MCF 10A (cell line): Measurements from ENCODE around the gene ZEB1. TPM values are rescaled to one million over a fixed set of nuclear protein-coding genes. Genes with fewer than 3 reads are reported as not detected.

Experiments used
- BruUV-seq: library from RNA; stranded (reverse); fragments of 400-500 nt; replicated peaks from 2 replicates; lab custom pipeline; 2021; lab: Mats Ljungman, UMichigan
- CTCF ChIA-PET: fragments of 300-600 bp; sonication (Branson Sonifier 250); formaldehyde crosslinking; extraction: SDS; loops from one replicate; lab custom pipeline; 2021; ENCODE audit warnings: antibody characterized with exemption, inconsistent platforms; lab: Yijun Ruan, JAX
- POLR2A ChIA-PET: fragments of 300-600, 350-650 bp; sonication (Branson Sonifier 250); formaldehyde crosslinking; extraction: SDS; loops from one replicate; lab custom pipeline; 2020; ENCODE audit warnings: antibody characterized with exemption, inconsistent platforms; lab: Yijun Ruan, JAX
- DNase-seq: peaks from one replicate; pipeline ENCODE4 v3.0.0-alpha.2; 2018; ENCODE audit not compliant: unreplicated experiment
- H3K27ac Mint-ChIP-seq: one replicate; pipeline ENCODE4 v1.8.0; 2022; ENCODE audit warnings: mild to moderate bottlenecking, low read depth, mixed read lengths; ENCODE audit not compliant: unreplicated experiment
- H3K27me3 Mint-ChIP-seq: one replicate; pipeline ENCODE4 v1.8.0; 2022; ENCODE audit warnings: mixed read lengths; ENCODE audit not compliant: insufficient read depth, unreplicated experiment
- H3K36me3 Mint-ChIP-seq: one replicate; pipeline ENCODE4 v1.8.0; 2022; ENCODE audit warnings: mild to moderate bottlenecking, moderate library complexity, mixed read lengths; ENCODE audit not compliant: insufficient read depth, unreplicated experiment
- H3K4me1 Mint-ChIP-seq: one replicate; pipeline ENCODE4 v1.8.0; 2022; ENCODE audit warnings: mixed read lengths; ENCODE audit not compliant: insufficient read depth, unreplicated experiment
- H3K4me3 Mint-ChIP-seq: one replicate; pipeline ENCODE4 v1.8.0; 2022; ENCODE audit warnings: mild to moderate bottlenecking, moderate library complexity, mixed read lengths; ENCODE audit not compliant: unreplicated experiment
- H3K9me3 Mint-ChIP-seq: one replicate; pipeline ENCODE4 v1.8.0; 2022; ENCODE audit warnings: mixed read lengths; ENCODE audit not compliant: unreplicated experiment
- intact Hi-C: fragments of 100-400 bp; cut with micrococcal nuclease; formaldehyde crosslinking; loops from 2 replicates; pipeline ENCODE4 v1.14.1; 2022
- total RNA-seq: library from RNA; stranded (reverse); gene quantifications from 2 replicates; pipeline ENCODE4 v1.2.3, GENCODE V29; 2022
- TF ChIP-seq, protein P1 (sequence below): fragments of 200-600 bp; IDR thresholded peaks from one replicate; pipeline ENCODE4 v1.8.0; 2022; ENCODE audit warnings: antibody characterized with exemption, mild to moderate bottlenecking; ENCODE audit not compliant: unreplicated experiment

Gene ZEB1
- total RNA-seq, 1 experiment from 2014 or later = 15.1 TPM

DNA sequence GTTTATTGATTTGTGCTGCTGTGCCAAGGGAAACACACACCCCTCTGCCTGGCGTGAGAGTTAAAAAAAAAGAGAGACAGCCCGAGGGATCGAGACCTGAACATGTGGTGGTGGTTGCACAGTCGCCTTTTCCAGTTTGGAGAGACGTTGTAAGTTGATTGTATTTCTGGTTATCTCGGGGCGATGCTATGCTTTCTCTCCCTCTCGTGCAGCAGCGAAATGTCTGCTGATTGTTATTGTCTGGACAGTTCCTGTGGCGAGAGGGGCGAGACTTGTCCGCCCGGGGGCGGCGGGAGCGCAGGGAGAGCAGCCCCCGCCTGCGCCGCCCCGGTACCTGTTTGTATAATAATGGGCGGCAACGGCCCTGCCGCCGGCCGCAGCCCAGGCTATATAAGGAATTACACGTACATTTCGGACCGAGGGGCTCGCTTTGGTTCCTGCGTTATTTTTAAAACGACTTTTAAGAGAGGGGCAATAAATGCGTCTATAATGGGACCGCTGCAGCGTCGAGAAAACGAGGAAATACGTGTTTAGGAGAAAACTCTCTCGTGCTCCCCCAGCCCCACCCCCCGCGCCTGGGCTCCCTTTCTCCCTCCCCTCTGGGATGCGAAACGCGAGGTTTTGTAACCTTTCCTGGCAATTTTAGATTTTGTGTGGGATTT is 1.7 kb downstream of the ZEB1 start:
- no peaks in the 10 kb centered on the region for H3K27me3 Mint-ChIP-seq
- H3K4me1 Mint-ChIP-seq = peaks cover 27% of the 10 kb centered on the region
- CTCF ChIA-PET = interaction anchor here (0.6 to 0.7 kb wide), 2 partner anchors 97 to 282 kb away, joined by 3 read pairs; no protein-coding TSS in a partner anchor
- intact Hi-C loops = loop anchor here (1.0 to 5.0 kb wide), 2 partner anchors 172 to 289 kb away; partner anchors contain the start of gene ZNF438
- POLR2A ChIA-PET = interaction anchor here (0.6 to 1.0 kb wide), 5 partner anchors 8 to 607 kb away, joined by 3 read pairs; no protein-coding TSS in a partner anchor
- H3K27ac Mint-ChIP-seq = peak overlapping the region; percentile 39
- H3K36me3 Mint-ChIP-seq = no peaks in the 10 kb centered on the region
- no peaks in the 10 kb centered on the region for H3K9me3 Mint-ChIP-seq
- no TSS peak for BruUV-seq
- DNase-seq = peak; percentile 45
- peak overlapping the region; percentile 86 for H3K4me3 Mint-ChIP-seq
- TF ChIP-seq, protein P1, sequence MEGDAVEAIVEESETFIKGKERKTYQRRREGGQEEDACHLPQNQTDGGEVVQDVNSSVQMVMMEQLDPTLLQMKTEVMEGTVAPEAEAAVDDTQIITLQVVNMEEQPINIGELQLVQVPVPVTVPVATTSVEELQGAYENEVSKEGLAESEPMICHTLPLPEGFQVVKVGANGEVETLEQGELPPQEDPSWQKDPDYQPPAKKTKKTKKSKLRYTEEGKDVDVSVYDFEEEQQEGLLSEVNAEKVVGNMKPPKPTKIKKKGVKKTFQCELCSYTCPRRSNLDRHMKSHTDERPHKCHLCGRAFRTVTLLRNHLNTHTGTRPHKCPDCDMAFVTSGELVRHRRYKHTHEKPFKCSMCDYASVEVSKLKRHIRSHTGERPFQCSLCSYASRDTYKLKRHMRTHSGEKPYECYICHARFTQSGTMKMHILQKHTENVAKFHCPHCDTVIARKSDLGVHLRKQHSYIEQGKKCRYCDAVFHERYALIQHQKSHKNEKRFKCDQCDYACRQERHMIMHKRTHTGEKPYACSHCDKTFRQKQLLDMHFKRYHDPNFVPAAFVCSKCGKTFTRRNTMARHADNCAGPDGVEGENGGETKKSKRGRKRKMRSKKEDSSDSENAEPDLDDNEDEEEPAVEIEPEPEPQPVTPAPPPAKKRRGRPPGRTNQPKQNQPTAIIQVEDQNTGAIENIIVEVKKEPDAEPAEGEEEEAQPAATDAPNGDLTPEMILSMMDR = peak; percentile 6

DNA sequence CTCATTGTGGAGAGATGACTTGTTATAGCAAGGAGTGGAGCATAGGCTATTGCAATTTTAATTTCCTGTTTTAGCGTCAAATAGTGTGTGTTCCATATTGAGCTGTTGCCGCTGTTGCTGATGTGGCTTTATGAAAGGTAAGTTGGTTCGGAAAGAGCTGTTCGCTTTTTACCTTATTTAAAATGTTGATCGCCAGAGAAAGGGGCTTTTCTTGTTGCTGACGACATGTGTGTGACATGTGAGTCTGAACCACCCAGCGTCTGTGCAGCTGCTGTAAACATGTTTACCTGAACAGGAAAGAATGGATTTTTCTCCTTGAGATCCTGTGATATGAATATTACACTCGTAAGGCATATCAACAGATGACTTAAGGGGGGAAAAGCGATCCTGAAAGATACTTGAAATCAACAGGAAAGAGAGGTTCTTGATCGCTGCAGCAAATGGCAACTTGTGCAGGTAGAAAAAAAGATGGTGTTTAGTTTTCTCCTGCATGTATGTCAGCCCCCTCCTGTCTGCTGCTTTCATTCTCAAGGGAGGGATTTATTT is 2.5 kb downstream of the ZEB1 start:
- peaks cover 27% of the 10 kb centered on the region for H3K4me1 Mint-ChIP-seq
- DNase-seq = no peak
- no peaks in the 10 kb centered on the region for H3K9me3 Mint-ChIP-seq
- TF ChIP-seq, protein P1 = no peak
- POLR2A ChIA-PET = interaction anchor here (0.6 to 1.0 kb wide), 6 partner anchors 7 to 606 kb away, joined by 3 read pairs; no protein-coding TSS in a partner anchor
- CTCF ChIA-PET = interaction anchor here (0.6 to 0.7 kb wide), 2 partner anchors 96 to 281 kb away, joined by 3 read pairs; no protein-coding TSS in a partner anchor
- H3K36me3 Mint-ChIP-seq = no peaks in the 10 kb centered on the region
- no peaks in the 10 kb centered on the region for H3K27me3 Mint-ChIP-seq
- BruUV-seq = TSS peak; percentile 21
- H3K27ac Mint-ChIP-seq = no peak overlapping the region
- peak overlapping the region; percentile 86 for H3K4me3 Mint-ChIP-seq
- intact Hi-C loops = loop anchor here (5.0 kb wide), 1 partner anchor 171 kb away; no protein-coding TSS in a partner anchor

DNA sequence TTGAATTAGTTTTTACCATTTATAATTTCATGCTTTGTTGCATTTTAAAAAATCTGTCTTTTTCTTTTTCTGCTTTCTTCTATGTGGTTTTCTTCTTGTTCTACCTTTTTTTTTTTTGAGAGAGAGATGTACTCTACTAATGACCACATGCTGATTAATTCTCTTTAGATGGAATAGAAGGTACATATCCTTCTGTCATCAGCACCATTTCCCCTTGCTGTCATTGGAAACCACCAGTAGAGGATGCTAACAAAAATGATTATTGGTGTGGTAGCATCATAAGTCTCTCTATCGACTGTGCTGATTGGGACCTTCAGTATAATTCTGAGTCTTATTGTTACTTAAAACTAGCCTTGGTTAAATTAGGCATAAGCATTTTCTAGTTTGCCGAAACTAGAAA is 3.6 kb downstream of the ZEB1 start:
- no peak overlapping the region for H3K4me3 Mint-ChIP-seq
- H3K27me3 Mint-ChIP-seq = no peaks in the 10 kb centered on the region
- no peaks in the 10 kb centered on the region for H3K9me3 Mint-ChIP-seq
- H3K4me1 Mint-ChIP-seq = peaks cover 16% of the 10 kb centered on the region
- POLR2A ChIA-PET = no interaction called here
- no peak overlapping the region for H3K27ac Mint-ChIP-seq
- intact Hi-C loops = loop anchor here (5.0 kb wide), 1 partner anchor 170 kb away; no protein-coding TSS in a partner anchor
- BruUV-seq = no TSS peak
- CTCF ChIA-PET = no interaction called here
- H3K36me3 Mint-ChIP-seq = no peaks in the 10 kb centered on the region
- DNase-seq = peak; percentile 1
- TF ChIP-seq, protein P1 = no peak

DNA sequence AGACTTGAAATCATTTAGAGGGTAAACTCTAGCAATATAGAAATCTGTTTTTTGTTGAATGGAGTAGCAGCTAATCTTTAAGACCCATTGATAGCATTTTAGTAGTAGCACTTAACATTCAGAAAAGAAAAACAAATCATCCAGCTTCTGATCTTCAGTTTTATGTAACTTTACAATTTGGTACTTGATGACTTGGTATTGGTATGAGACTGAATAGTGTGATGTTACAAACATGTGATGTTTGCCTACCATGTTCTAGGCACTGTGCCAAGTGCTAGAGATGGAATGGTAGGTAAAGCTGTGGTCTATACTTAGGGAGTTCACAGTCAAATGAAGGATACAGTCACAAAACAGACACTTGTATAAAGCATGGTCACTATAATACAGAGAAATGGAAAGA is 21.3 kb downstream of the ZEB1 start:
- intact Hi-C loops = no loop called here
- Mint-ChIP-seq H3K36me3 (no peaks in the 10 kb centered on the region), H3K4me3 (no peak overlapping the region), H3K27ac (no peak overlapping the region), H3K4me1 (peaks cover 6% of the 10 kb centered on the region), H3K9me3 (no peaks in the 10 kb centered on the region), H3K27me3 (no peaks in the 10 kb centered on the region)
- BruUV-seq = no TSS peak
- TF ChIP-seq, protein P1 = no peak
- POLR2A ChIA-PET = no interaction called here
- no peak for DNase-seq
- CTCF ChIA-PET = interaction anchor here (0.8 to 1.7 kb wide), 2 partner anchors 13 to 588 kb away, joined by 3 read pairs; no protein-coding TSS in a partner anchor
